Stimulated activated CD8-positive, alpha-beta memory T cell treated with anti-CD3 and anti-CD28 coated beads, Interleukin-12 subunit alpha, Interleukin-12 subunit beta, amount 100 ng/mL, for 1 hour (primary cell): Measurements from ENCODE around the gene DNAI1.
A peak's percentile ranks its signal among the peaks of the same experiment; 100 is the strongest.

ENCODE experiments used
- DNase-seq: peaks from one replicate; pipeline ENCODE4 v3.0.0-alpha.2; 2020; ENCODE audit warnings: low read depth

Gene DNAI1

GRCh38 chr9:34490760-34491159 is 32.2 kb downstream of the DNAI1 start:
- no peak for DNase-seq

- DNase-seq, result no peak
Measured at GRCh38 chr9:34491596-34491995, 33.0 kb downstream of the DNAI1 start.

GRCh38 chr9:34492051-34492450 is 33.4 kb downstream of the DNAI1 start:
- DNase-seq, result no peak

- no peak for DNase-seq
Measured at GRCh38 chr9:34493972-34494535, 35.4 kb downstream of the DNAI1 start.

- DNase-seq, result no peak
Measured at GRCh38 chr9:34496149-34496712, 37.6 kb downstream of the DNAI1 start.

- no peak for DNase-seq
Measured at GRCh38 chr9:34498553-34498952, 39.9 kb downstream of the DNAI1 start.

- DNase-seq, result no peak
Measured at GRCh38 chr9:34499076-34499475, 40.5 kb downstream of the DNAI1 start.

GRCh38 chr9:34500623-34501267 is 42.1 kb downstream of the DNAI1 start:
- peak; percentile 62 for DNase-seq

- no peak for DNase-seq
Measured at GRCh38 chr9:34501372-34501771, 42.8 kb downstream of the DNAI1 start.

- DNase-seq, result no peak
Measured at GRCh38 chr9:34501889-34502425, 43.4 kb downstream of the DNAI1 start.

- DNase-seq, result no peak
Measured at GRCh38 chr9:34502471-34502870, 43.9 kb downstream of the DNAI1 start.

- DNase-seq, result no peak
Measured at GRCh38 chr9:34502891-34503290, 44.3 kb downstream of the DNAI1 start.

GRCh38 chr9:34503406-34503805 is 44.8 kb downstream of the DNAI1 start:
- DNase-seq, result no peak

GRCh38 chr9:34505370-34506120 is 46.9 kb downstream of the DNAI1 start:
- no peak for DNase-seq

GRCh38 chr9:34506623-34507022 is 48.0 kb downstream of the DNAI1 start:
- no peak for DNase-seq

- DNase-seq, result no peak
Measured at GRCh38 chr9:34507556-34507955, 49.0 kb downstream of the DNAI1 start.

GRCh38 chr9:34507966-34508365 is 49.4 kb downstream of the DNAI1 start:
- DNase-seq, result no peak

- DNase-seq, result no peak
Measured at GRCh38 chr9:34508463-34508862, 49.9 kb downstream of the DNAI1 start.

- DNase-seq, result no peak
Measured at GRCh38 chr9:34508951-34509350, 50.3 kb downstream of the DNAI1 start.

- DNase-seq, result no peak
Measured at GRCh38 chr9:34510497-34511468, 52.2 kb downstream of the DNAI1 start.
